Psoas muscle (tissue), 8 donors: ENCODE data around the gene THRSP. TPM values are rescaled to one million over a fixed set of nuclear protein-coding genes. Genes with fewer than 3 reads are reported as not detected.

Source experiments
- ATAC-seq, 4 donors: fragments of 200-7000 bp; cut with Tn5 transposase; one replicate each; pipeline ENCODE4 v1.9.1; 2020; ENCODE audit warnings: moderate library complexity in 3 of 4, mild to moderate bottlenecking in 2 of 4
- DNase-seq, 2 donors: peaks; one replicate each; pipeline ENCODE4 v3.0.0-alpha.2; 2020
- H3K27ac ChIP-seq: fragments of 200-600 bp; one replicate; pipeline ENCODE4 v1.8.0; 2022
- H3K27me3 ChIP-seq, 3 donors: fragments of 200-600 bp in 1 of 3; one replicate each; pipeline versions ENCODE4 v1.6.1 to v1.8.0; 2013 to 2022; ENCODE audit warnings: low read length in 2 of 3, mild to moderate bottlenecking in 2 of 3, moderate library complexity in 1 of 3; ENCODE audit not compliant: insufficient read depth in 3 of 3
- H3K36me3 ChIP-seq, 2 donors: fragments of 200-600 bp in 1 of 2; one replicate each; pipeline versions ENCODE4 v1.6.1 to v1.8.0; 2013 to 2022; ENCODE audit warnings: low read depth in 1 of 2, mild to moderate bottlenecking in 1 of 2, moderate library complexity in 1 of 2; ENCODE audit not compliant: insufficient read depth in 1 of 2
- H3K4me1 ChIP-seq: fragments of 200-600 bp; one replicate; pipeline ENCODE4 v1.8.0; 2022
- H3K4me3 ChIP-seq: fragments of 200-600 bp; one replicate; pipeline ENCODE4 v1.8.0; 2022; ENCODE audit warnings: mild to moderate bottlenecking
- H3K9me3 ChIP-seq: fragments of 200-600 bp; one replicate; pipeline ENCODE4 v1.8.0; 2022
- WGBS, 3 donors: extraction: QIAGEN DNeasy Blood & Tissue Kit; methylation state at CpG; one replicate each; pipeline versions ENCODE4 v1.1.6 to v1.1.7; 2013; 5-methylcytosine and 5-hydroxymethylcytosine counted together
- intact Hi-C, 2 donors: fragments of 100-400 bp; cut with DNase I; formaldehyde crosslinking; loops; one replicate each; pipeline versions ENCODE4 v1.11.0 to v1.14.2; 2022
- polyA plus RNA-seq, 3 donors: library from polyadenylated mRNA; stranded (reverse); fragments of 200-250 nt; gene quantifications; one replicate each; pipeline ENCODE4 v1.2.3, GENCODE V29; 2013
- total RNA-seq, 4 donors: library from RNA; stranded (reverse); fragmentation: NEBNext Ultra II Directional in 2 of 4; extraction: Animal tissue kit (Norgen Biotek cat#: 25700) in 2 of 4; gene quantifications; one replicate each; pipeline versions ENCODE4 v1.2.1 to v1.2.4, GENCODE V29; 2021 to 2023
- TF ChIP-seq, protein P1 (sequence below): fragments of 200-600 bp; IDR thresholded peaks from one replicate; pipeline ENCODE4 v1.8.0; 2022; ENCODE audit warnings: antibody characterized with exemption
- donor health status: healthy with polysubstance abuse.
- donor health status: DM: no; HTN: no; CAD: no; lungs with moderate emphysema.
- donor health status: Bipolar disorder and iron deficiency.
- donor health status: healthy.
- donor health status: DM: yes; HTN: yes; CAD: no.
- donor health status: DM: no; HTN: no; CAD: no.
- donor health status: DM: no; HTN: no; CAD: no.
- donor health status: DM: yes; HTN: yes; CAD: no.

THRSP gene
- total and polyA plus RNA-seq, 7 donors: 0.24 to 7.2 (median 2.2) TPM

- no peaks in the 10 kb centered on the region for H3K27me3 ChIP-seq
- H3K27ac ChIP-seq: no peak overlapping the region
- intact Hi-C loops: no loop called here
- no peaks in the 10 kb centered on the region for H3K9me3 ChIP-seq
- WGBS, 3 donors: 92 to 95% (median 94%) methylated on average over 6 of the region's 6 CpGs
- DNase-seq (no peak), ATAC-seq (no peak)
- no peaks in the 10 kb centered on the region for H3K36me3 ChIP-seq
- H3K4me1 ChIP-seq: no peaks in the 10 kb centered on the region
- H3K4me3 ChIP-seq: no peak overlapping the region
- TF ChIP-seq, protein P1, sequence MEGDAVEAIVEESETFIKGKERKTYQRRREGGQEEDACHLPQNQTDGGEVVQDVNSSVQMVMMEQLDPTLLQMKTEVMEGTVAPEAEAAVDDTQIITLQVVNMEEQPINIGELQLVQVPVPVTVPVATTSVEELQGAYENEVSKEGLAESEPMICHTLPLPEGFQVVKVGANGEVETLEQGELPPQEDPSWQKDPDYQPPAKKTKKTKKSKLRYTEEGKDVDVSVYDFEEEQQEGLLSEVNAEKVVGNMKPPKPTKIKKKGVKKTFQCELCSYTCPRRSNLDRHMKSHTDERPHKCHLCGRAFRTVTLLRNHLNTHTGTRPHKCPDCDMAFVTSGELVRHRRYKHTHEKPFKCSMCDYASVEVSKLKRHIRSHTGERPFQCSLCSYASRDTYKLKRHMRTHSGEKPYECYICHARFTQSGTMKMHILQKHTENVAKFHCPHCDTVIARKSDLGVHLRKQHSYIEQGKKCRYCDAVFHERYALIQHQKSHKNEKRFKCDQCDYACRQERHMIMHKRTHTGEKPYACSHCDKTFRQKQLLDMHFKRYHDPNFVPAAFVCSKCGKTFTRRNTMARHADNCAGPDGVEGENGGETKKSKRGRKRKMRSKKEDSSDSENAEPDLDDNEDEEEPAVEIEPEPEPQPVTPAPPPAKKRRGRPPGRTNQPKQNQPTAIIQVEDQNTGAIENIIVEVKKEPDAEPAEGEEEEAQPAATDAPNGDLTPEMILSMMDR: no peak
Measured at GRCh38 chr11:78021611-78022010, 42.0 kb upstream of the THRSP start.

DNA sequence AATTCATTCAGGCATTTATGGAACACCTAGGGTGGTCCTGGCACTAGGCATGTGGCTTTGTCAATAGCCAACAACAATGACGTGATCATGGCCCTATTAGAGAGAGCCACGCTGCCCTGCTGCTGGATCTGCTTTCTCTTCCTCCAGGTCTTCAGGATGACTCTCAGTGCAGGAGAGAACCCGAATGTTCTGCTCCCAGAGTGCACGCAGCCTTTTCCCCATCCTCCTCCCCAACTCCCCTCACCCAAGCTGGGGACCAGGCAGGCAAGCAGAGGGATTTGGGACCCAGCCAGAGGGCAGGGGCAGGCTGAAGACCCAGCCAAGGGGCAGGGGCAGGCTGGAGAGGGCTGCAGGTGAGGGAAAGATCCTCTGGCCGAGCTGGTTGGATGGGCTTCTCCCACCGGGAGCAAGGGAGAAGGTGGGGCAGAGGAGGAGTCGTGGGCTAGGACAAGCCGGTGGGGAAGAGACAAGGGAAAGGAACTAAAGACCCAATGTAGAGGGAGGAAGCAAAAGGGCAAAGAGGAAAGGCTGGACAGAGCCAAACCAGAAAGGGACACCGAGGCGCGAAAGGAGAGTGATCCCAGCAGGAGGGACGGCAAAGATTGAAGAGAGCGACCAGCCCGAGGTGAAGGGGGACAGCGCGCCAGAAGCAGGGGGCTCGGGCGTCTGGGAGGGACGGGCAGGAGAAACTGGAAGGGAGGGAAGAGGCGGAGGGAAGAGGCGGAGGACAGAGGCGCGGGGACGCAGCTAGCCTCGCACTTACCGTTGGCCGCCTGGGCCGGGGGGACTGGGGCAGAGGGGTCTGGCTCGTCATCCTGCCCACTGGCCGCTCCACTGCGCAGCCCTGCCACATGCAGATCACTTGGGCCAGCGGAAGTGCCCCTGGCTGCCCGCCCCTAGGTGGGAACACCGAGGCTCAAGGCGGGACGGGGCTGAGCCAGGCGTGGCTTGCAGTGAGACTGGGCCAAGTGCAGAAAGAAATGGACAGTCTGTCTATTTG lies 41.0 kb upstream of the THRSP start, which contains the start of gene KCTD14:
Gene KCTD14, minus strand, starts transcription at position 880 of the 1,000 bp plus-strand sequence. Its CDS starts 27 bp downstream, at position 853.
- H3K9me3 ChIP-seq: no peaks in the 10 kb centered on the region
- TF ChIP-seq, protein P1: no peak
- H3K4me3 ChIP-seq: peak within 1 kb of the TSS; percentile 55
- no peak within 1 kb of the TSS for H3K27ac ChIP-seq
- H3K4me1 ChIP-seq: no peaks in the 10 kb centered on the region
- intact Hi-C loops: no loop called here
- ATAC-seq (peak in 1 of 4 donors; percentile 37), DNase-seq (no peak)
- H3K27me3 ChIP-seq: no peaks in the 10 kb centered on the region
- no peaks in the 10 kb centered on the region for H3K36me3 ChIP-seq
- 17 to 23% (median 22%) methylated on average over 35 to 37 of the region's 37 CpGs for WGBS, 3 donors

DNA sequence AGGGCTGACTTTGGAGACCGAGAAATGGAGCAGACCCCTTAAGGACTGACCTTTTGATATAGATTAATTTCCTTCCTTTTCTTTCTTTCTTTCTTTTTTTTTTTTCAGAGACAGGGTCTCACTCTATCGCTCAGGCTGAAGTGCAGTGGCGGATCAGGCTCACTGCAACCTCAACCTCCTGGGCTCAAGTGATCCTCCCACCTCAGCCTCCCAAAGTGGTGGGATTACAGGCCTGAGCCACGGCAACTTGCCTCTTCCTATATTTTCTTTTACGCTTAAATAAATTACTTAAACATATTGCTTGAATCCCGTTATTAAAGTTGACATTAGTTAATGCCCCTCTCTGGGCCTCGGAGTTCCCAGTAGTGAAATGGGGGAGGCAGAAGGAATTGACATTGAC lies 40.2 kb upstream of the THRSP start:
- no peak overlapping the region for H3K27ac ChIP-seq
- H3K9me3 ChIP-seq: no peaks in the 10 kb centered on the region
- TF ChIP-seq, protein P1: no peak
- DNase-seq: no peak
- 81 to 88% (median 86%) methylated on average over 7 of the region's 7 CpGs for whole genome bisulfite sequencing, 3 donors
- no peaks in the 10 kb centered on the region for H3K27me3 ChIP-seq
- no peaks in the 10 kb centered on the region for H3K36me3 ChIP-seq
- ATAC-seq: no peak
- H3K4me3 ChIP-seq: peak overlapping the region; percentile 55
- no peaks in the 10 kb centered on the region for H3K4me1 ChIP-seq
- intact Hi-C loops: no loop called here

GRCh38 chr11:78025378-78025777 lies 38.3 kb upstream of the THRSP start:
- H3K9me3 ChIP-seq: no peaks in the 10 kb centered on the region
- H3K27me3 ChIP-seq: no peaks in the 10 kb centered on the region
- H3K27ac ChIP-seq: no peak overlapping the region
- no peaks in the 10 kb centered on the region for H3K4me1 ChIP-seq
- no peak for ATAC-seq
- TF ChIP-seq, protein P1: no peak
- intact Hi-C loops: no loop called here
- DNase-seq: no peak
- H3K4me3 ChIP-seq: no peak overlapping the region
- no peaks in the 10 kb centered on the region for H3K36me3 ChIP-seq
